HG03066 (cell line): ENCODE measurements around the gene CFD.
"Not testable (repeated sequence)": the region's sequence is repeated elsewhere in the genome, so short reads cannot be mapped to it uniquely, and the experiment has no call there.

Experiments
- ATAC-seq: cut with Tn5 transposase; IDR thresholded peaks from one replicate; pipeline ENCODE4 v1.9.1; 2021; ENCODE audit warnings: low read depth; ENCODE audit not compliant: unreplicated experiment

Gene CFD

GRCh38 chr19:852136-853013 is 7.1 kb upstream of the CFD start, which contains the start of gene ELANE:
TSS of gene ELANE (plus strand) at chr19:852303. CDS start at chr19:852329, 26 bp downstream.
- ATAC-seq = no peak

GRCh38 chr19:853014-853585 is 6.4 kb upstream of the CFD start:
- no peak for ATAC-seq

GRCh38 chr19:853614-854220 is 5.7 kb upstream of the CFD start:
- not testable (repeated sequence) for ATAC-seq

GRCh38 chr19:854549-854948 is 4.9 kb upstream of the CFD start:
- no peak for ATAC-seq

GRCh38 chr19:855142-855541 is 4.3 kb upstream of the CFD start:
- no peak for ATAC-seq

- ATAC-seq = no peak
Measured at GRCh38 chr19:855566-856120, 3.8 kb upstream of the CFD start.

- ATAC-seq = no peak
Measured at GRCh38 chr19:858284-858683, 1.2 kb upstream of the CFD start.

GRCh38 chr19:861141-861755 is 1.8 kb downstream of the CFD start:
- ATAC-seq = no peak

GRCh38 chr19:861756-862580 is 2.5 kb downstream of the CFD start:
- ATAC-seq = no peak

GRCh38 chr19:862581-863314 is 3.3 kb downstream of the CFD start:
- no peak for ATAC-seq

- ATAC-seq = no peak
Measured at GRCh38 chr19:863315-863620, 3.8 kb downstream of the CFD start.

- ATAC-seq = no peak
Measured at GRCh38 chr19:866769-867300, 7.4 kb downstream of the CFD start.

- no peak for ATAC-seq
Measured at GRCh38 chr19:867301-867793, 7.9 kb downstream of the CFD start.

- ATAC-seq = no peak
Measured at GRCh38 chr19:867855-868457, 8.5 kb downstream of the CFD start.

GRCh38 chr19:868458-869244 is 9.2 kb downstream of the CFD start:
- no peak for ATAC-seq

- ATAC-seq = no peak
Measured at GRCh38 chr19:869245-870177, 10.0 kb downstream of the CFD start.

- ATAC-seq = no peak
Measured at GRCh38 chr19:870314-870713, 10.8 kb downstream of the CFD start.
